H9 (cell line): ENCODE results near the gene GPC3. TPM values are rescaled to one million over a fixed set of nuclear protein-coding genes. Genes with fewer than 3 reads are reported as not detected.

Experiments used
- DNase-seq: peaks from one replicate; pipeline ENCODE4 v3.0.0-alpha.2; 2017
- H2AFZ ChIP-seq: one replicate; pipeline ENCODE4 v1.6.1; 2013; ENCODE audit warnings: mild to moderate bottlenecking, low read length, control low read depth, moderate library complexity
- H2AK5ac ChIP-seq: 2 replicates; pipeline ENCODE4 v1.6.1; 2013; ENCODE audit warnings: low read length, control low read depth, mixed read lengths; ENCODE audit not compliant: insufficient read length
- H2BK120ac ChIP-seq: one replicate; pipeline ENCODE4 v1.6.1; 2013; ENCODE audit warnings: low read depth, mild to moderate bottlenecking, low read length, control low read depth, inconsistent platforms; ENCODE audit not compliant: poor library complexity, severe bottlenecking
- H2BK12ac ChIP-seq: 2 replicates; pipeline ENCODE4 v1.6.1; 2013; ENCODE audit warnings: low read length, control low read depth, mixed read lengths, low read depth; ENCODE audit not compliant: insufficient read length
- H2BK15ac ChIP-seq: 2 replicates; pipeline ENCODE4 v1.6.1; 2013; ENCODE audit warnings: low read depth, low read length, control low read depth
- H2BK20ac ChIP-seq: one replicate; pipeline ENCODE4 v1.6.1; 2013; ENCODE audit warnings: low read depth, mild to moderate bottlenecking, low read length, control low read depth, inconsistent platforms; ENCODE audit not compliant: poor library complexity, severe bottlenecking
- H2BK5ac ChIP-seq: 2 replicates; pipeline ENCODE4 v1.6.1; 2013; ENCODE audit warnings: low read length, control low read depth, mixed read lengths; ENCODE audit not compliant: insufficient read length
- H3K14ac ChIP-seq: 2 replicates; pipeline ENCODE4 v1.6.1; 2013; ENCODE audit warnings: low read length, control low read depth; ENCODE audit not compliant: insufficient read depth
- H3K18ac ChIP-seq: 2 replicates; pipeline ENCODE4 v1.6.1; 2013; ENCODE audit warnings: low read depth, mild to moderate bottlenecking, mixed read lengths, low read length, control low read depth; ENCODE audit not compliant: insufficient read length
- H3K23ac ChIP-seq: 2 replicates; pipeline ENCODE4 v1.6.1; 2013; ENCODE audit warnings: low read length, control low read depth, mixed read lengths, low read depth; ENCODE audit not compliant: insufficient read length
- H3K23me2 ChIP-seq: 2 replicates; pipeline ENCODE4 v1.6.1; 2013; ENCODE audit warnings: low read depth, mild to moderate bottlenecking, mixed read lengths, low read length, control low read depth; ENCODE audit not compliant: insufficient read length, poor library complexity, severe bottlenecking
- H3K27ac ChIP-seq: 2 replicates; pipeline ENCODE4 v1.5.1; 2013; ENCODE audit warnings: low read length, control low read depth, mixed read lengths, low read depth; ENCODE audit not compliant: insufficient read length
- H3K27me3 ChIP-seq: 2 replicates; pipeline ENCODE4 v1.6.1; 2013; ENCODE audit warnings: low read length, control low read depth, inconsistent platforms; ENCODE audit not compliant: insufficient read depth
- H3K4ac ChIP-seq: 2 replicates; pipeline ENCODE4 v1.6.1; 2013; ENCODE audit warnings: low read depth, mild to moderate bottlenecking, control low read depth, inconsistent platforms, low read length, moderate library complexity
- H3K4me1 ChIP-seq: 2 replicates; pipeline ENCODE4 v1.6.1; 2013; ENCODE audit warnings: low read length, control low read depth, inconsistent platforms; ENCODE audit not compliant: insufficient read depth
- H3K4me2 ChIP-seq: 2 replicates; pipeline ENCODE4 v1.6.1; 2013; ENCODE audit warnings: low read length, control low read depth, mixed read lengths; ENCODE audit not compliant: insufficient read length, insufficient read depth
- H3K56ac ChIP-seq: 2 replicates; pipeline ENCODE4 v1.6.1; 2013; ENCODE audit warnings: low read depth, mild to moderate bottlenecking, mixed read lengths, low read length, control low read depth; ENCODE audit not compliant: insufficient read length
- H3K79me1 ChIP-seq: 2 replicates; pipeline ENCODE4 v1.6.1; 2013; ENCODE audit warnings: low read depth, mild to moderate bottlenecking, moderate library complexity, low read length, control low read depth, inconsistent platforms; ENCODE audit not compliant: insufficient read depth, poor library complexity, severe bottlenecking
- H3K79me2 ChIP-seq: 2 replicates; pipeline ENCODE4 v1.6.1; 2013; ENCODE audit warnings: low read length, control low read depth, inconsistent platforms; ENCODE audit not compliant: insufficient read depth
- H3K9ac ChIP-seq: 2 replicates; pipeline ENCODE4 v1.6.1; 2013; ENCODE audit warnings: low read length, control low read depth, mixed read lengths; ENCODE audit not compliant: insufficient read length; ENCODE audit errors: extremely low read depth
- H3K9me3 ChIP-seq: one replicate; pipeline ENCODE4 v1.6.1; 2013; ENCODE audit warnings: low read depth, low read length, inconsistent platforms; ENCODE audit not compliant: control insufficient read depth
- H3T11ph ChIP-seq: one replicate; pipeline ENCODE4 v1.6.1; 2013; ENCODE audit warnings: mild to moderate bottlenecking, low read length, control low read depth, inconsistent platforms
- H4K20me1 ChIP-seq: one replicate; pipeline ENCODE4 v1.6.1; 2013; ENCODE audit not compliant: control insufficient read depth, insufficient read length, insufficient read depth
- H4K5ac ChIP-seq: 2 replicates; pipeline ENCODE4 v1.6.1; 2013; ENCODE audit warnings: low read depth, mild to moderate bottlenecking, mixed read lengths, low read length, control low read depth; ENCODE audit not compliant: insufficient read length
- H4K8ac ChIP-seq: replicated peaks from 2 replicates; pipeline ENCODE4 v1.6.1; 2013; ENCODE audit warnings: low read length, control low read depth, mixed read lengths, low read depth; ENCODE audit not compliant: insufficient read length
- H4K91ac ChIP-seq: 2 replicates; pipeline ENCODE4 v1.6.1; 2013; ENCODE audit warnings: low read depth, mild to moderate bottlenecking, moderate library complexity, mixed read lengths, low read length, control low read depth; ENCODE audit not compliant: insufficient read length
- H3K27ac Mint-ChIP-seq, 3 experiments: 2 replicates in 2 of 3; 3 replicates in 1 of 3; pipeline ENCODE4 v1.8.0; 2020 to 2021; ENCODE audit warnings: mixed read lengths in 3 of 3, mild to moderate bottlenecking in 1 of 3, moderate library complexity in 1 of 3
- H3K27me3 Mint-ChIP-seq: 2 replicates; pipeline ENCODE4 v1.8.0; 2021; ENCODE audit warnings: low read depth, mild to moderate bottlenecking, moderate library complexity, mixed read lengths
- H3K36me3 Mint-ChIP-seq, 3 experiments: 2 replicates in 2 of 3; 3 replicates in 1 of 3; pipeline ENCODE4 v1.8.0; 2020 to 2021; ENCODE audit warnings: low read depth in 3 of 3, mixed read lengths in 3 of 3; ENCODE audit not compliant: insufficient read depth in 1 of 3
- H3K4me1 Mint-ChIP-seq, 2 experiments: 2 replicates each; pipeline ENCODE4 v1.8.0; 2020; ENCODE audit warnings: mixed read lengths in 2 of 2
- H3K4me3 Mint-ChIP-seq, 2 experiments: 2 replicates in 1 of 2; 3 replicates in 1 of 2; pipeline ENCODE4 v1.8.0; 2020 to 2021; ENCODE audit warnings: mild to moderate bottlenecking in 2 of 2, mixed read lengths in 2 of 2, moderate library complexity in 1 of 2
- H3K9me3 Mint-ChIP-seq, 2 experiments: 2 replicates in 1 of 2; 3 replicates in 1 of 2; pipeline ENCODE4 v1.8.0; 2020; ENCODE audit warnings: mild to moderate bottlenecking in 2 of 2, mixed read lengths in 2 of 2, moderate library complexity in 1 of 2
- total RNA-seq: library from RNA; stranded (reverse); gene quantifications from 2 replicates; pipeline ENCODE4 v1.2.1, GENCODE V29; 2021
- TF ChIP-seq, protein P1 (sequence below): fragments of 200-600 bp; sonication (generic); conservative IDR thresholded peaks from 3 replicates; pipeline ENCODE4 v1.8.0; 2021; ENCODE audit warnings: antibody characterized with exemption, mild to moderate bottlenecking

GPC3 gene
- total RNA-seq, 1 experiment from 2014 or later = 108 TPM

DNA sequence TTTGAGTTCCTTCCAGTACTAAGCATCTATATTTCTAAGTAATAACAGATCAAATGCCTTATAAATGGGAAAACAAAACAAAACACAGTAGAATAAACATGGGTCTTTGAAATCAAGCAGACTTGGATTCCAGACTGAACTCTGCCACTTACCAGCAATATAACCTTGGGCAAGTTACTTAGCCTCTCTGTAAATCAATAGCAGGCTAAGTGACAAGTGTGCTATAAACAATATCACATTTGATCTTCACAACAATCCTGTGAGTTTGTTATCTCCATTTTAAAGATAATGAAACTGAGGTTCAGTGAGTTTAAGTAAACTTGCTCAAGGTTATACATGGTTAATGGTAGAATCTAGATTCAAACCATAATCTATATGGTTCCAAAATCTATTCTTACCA, 165.8 kb downstream of the GPC3 start:
- Histone ChIP-seq H3K4me1 (no peaks in the 10 kb centered on the region), H2AK5ac (no peak overlapping the region), H2BK120ac (no peak overlapping the region), H3K79me2 (no peaks in the 10 kb centered on the region), H3K56ac (no peak overlapping the region), H3K23ac (no peak overlapping the region), H4K5ac (no peak overlapping the region), H2AFZ (no peak overlapping the region), H3K79me1 (no peaks in the 10 kb centered on the region), H3K9ac (no peak overlapping the region), H3T11ph (no peak overlapping the region), H4K20me1 (no peaks in the 10 kb centered on the region), H2BK15ac (no peak overlapping the region), H3K4ac (no peak overlapping the region), H3K4me2 (no peak overlapping the region), H2BK20ac (no peak overlapping the region), H3K9me3 (no peaks in the 10 kb centered on the region), H4K8ac (no peak overlapping the region), H3K18ac (no peak overlapping the region), H2BK5ac (no peak overlapping the region), H4K91ac (no peak overlapping the region), H3K27ac (no peak overlapping the region), H3K14ac (no peak overlapping the region), H3K23me2 (no peaks in the 10 kb centered on the region), H2BK12ac (no peak overlapping the region), H3K27me3 (no peaks in the 10 kb centered on the region)
- DNase-seq = no peak
- no peak overlapping the region for H3K27ac Mint-ChIP-seq
- no peak overlapping the region for H3K4me3 Mint-ChIP-seq
- H3K27me3 Mint-ChIP-seq = no peaks in the 10 kb centered on the region
- no peaks in the 10 kb centered on the region for H3K36me3 Mint-ChIP-seq
- peaks cover 3 to 10% of the 10 kb centered on the region in 2 experiments; a peak in 3 of 4 replicates for H3K4me1 Mint-ChIP-seq
- TF ChIP-seq, protein P1, sequence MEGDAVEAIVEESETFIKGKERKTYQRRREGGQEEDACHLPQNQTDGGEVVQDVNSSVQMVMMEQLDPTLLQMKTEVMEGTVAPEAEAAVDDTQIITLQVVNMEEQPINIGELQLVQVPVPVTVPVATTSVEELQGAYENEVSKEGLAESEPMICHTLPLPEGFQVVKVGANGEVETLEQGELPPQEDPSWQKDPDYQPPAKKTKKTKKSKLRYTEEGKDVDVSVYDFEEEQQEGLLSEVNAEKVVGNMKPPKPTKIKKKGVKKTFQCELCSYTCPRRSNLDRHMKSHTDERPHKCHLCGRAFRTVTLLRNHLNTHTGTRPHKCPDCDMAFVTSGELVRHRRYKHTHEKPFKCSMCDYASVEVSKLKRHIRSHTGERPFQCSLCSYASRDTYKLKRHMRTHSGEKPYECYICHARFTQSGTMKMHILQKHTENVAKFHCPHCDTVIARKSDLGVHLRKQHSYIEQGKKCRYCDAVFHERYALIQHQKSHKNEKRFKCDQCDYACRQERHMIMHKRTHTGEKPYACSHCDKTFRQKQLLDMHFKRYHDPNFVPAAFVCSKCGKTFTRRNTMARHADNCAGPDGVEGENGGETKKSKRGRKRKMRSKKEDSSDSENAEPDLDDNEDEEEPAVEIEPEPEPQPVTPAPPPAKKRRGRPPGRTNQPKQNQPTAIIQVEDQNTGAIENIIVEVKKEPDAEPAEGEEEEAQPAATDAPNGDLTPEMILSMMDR = no peak
- H3K9me3 Mint-ChIP-seq = no peaks in the 10 kb centered on the region
